Fibroblast of skin of right quadriceps (primary cell): ENCODE data around the gene PADI2.

Source experiments
- DNase-seq: peaks from one replicate; pipeline ENCODE4 v3.0.0-alpha.2; 2013

PADI2 gene

DNA sequence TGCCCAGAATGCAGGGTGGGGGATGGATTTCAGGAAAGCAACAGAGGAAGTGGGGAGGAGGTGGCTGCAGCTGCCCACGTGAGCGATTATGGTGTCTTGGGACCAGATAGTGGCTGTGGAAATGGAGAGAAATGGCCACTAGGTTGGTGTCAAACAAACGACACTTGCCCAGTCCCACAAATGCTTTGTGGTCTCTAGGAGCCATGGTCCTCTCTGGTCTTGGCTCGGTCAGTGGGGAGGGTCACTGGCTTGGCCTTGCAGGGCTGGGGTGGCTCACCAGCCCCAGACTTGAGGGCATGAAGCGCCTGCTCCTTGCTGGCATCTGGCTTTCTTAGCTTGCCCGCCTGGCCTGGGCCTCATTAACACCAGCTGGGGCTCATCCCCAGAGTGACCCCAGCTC, 7.2 kb downstream of the PADI2 start:
- no peak for DNase-seq

- DNase-seq: no peak
Measured at GRCh38 chr1:17110555-17110926, 8.7 kb downstream of the PADI2 start.

GRCh38 chr1:17109892-17110554, 9.2 kb downstream of the PADI2 start:
- no peak for DNase-seq

DNA sequence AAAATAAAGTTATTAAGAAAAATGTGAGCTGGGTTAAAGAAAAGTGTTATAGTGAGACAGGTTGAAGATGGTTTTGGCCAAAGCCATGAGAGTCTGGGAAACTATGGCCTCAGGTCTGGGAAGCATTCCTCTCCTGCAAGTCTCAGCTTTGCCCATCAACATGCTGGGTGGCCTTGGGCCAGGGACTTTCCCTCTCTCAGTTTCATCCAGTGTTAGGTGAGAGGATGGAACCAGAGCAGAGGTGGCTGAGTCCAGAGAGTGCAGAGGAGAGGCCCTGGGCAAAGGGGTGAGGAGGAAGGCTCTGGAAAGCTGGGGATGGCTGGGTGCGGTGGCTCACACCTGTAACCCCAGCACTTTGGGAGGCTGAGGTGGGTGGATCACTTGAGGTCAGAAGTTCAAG, 10.5 kb downstream of the PADI2 start:
- DNase-seq: no peak

DNA sequence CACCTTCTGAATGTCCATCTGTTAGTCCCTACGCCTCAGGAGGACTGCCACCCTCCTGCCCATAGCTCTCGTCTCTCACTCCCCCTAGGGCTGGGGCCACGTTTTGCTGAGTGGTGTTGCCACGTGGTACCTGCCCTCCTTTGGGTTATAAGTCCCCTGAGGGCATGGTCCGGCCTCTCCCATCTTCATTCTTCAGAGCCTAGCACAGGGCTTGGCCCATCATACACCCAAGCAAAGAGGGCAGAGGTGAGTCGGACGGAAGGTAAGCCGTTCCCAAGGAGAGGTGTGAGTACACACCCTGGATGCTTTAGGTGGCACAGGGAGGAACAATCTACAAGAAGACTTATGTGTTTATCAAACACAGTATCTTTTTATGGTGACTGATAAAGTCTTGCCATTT, 10.9 kb downstream of the PADI2 start:
- DNase-seq: no peak

GRCh38 chr1:17104782-17105181, 14.5 kb downstream of the PADI2 start:
- no peak for DNase-seq

- no peak for DNase-seq
Measured at GRCh38 chr1:17102232-17102631, 17.0 kb downstream of the PADI2 start.

GRCh38 chr1:17101261-17101660, 18.0 kb downstream of the PADI2 start:
- DNase-seq: no peak

DNA sequence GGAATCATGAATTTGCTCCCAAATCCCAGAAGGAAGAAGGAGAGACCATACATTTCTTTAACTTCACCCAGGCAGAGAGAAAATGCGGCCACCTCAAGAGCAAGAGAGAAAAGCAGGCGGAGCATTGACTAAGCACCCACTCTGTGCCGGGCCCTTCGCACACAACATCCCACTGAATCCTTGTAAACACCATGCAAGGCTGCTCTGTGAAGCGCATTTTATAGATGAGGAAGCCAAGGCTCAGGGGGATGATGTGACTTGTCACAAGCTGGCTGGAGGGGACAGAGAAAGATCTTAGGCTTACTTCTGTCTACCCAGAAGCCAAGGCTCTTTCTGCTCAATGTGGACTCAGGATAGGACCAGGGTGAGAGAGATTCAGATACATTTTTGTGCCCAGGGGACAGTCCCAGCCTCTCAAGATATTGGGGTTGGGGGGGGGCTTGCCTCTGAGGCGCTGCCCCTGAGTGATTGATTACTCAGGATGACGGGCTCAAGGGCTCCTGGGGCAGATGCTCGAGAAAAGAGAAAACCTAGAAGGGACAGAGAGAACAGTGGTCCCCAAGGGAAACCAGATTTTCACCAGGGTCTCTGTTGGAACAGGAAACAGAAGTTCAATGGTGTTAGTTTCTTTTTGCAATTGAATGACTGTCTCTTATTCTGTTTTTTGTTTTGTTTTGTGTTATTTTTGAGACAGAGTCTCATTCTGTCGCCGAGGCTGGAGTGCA, 19.5 kb downstream of the PADI2 start:
- no peak for DNase-seq

- DNase-seq: no peak
Measured at GRCh38 chr1:17098446-17099317, 20.6 kb downstream of the PADI2 start.

- no peak for DNase-seq
Measured at GRCh38 chr1:17097787-17098186, 21.5 kb downstream of the PADI2 start.

DNA sequence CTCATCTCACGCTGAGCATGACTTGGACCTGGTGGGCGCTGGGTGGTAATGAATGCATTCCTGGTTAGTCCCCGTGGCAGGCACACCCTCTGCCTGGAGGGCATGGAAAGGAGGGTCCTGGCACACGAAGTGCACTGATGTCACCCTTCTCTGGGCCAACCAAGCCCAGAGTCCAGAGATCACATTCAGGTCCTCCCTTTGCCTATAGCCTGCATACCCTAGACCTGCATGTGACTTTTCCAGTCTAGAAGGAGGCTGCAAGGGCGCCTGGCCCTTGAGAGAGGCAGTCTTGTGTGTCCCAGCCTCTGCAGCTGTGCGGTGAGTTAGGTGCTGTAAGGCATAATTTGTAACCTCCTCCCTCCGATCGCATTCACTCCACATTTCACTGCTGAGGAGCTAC, 22.1 kb downstream of the PADI2 start:
- DNase-seq: no peak

- no peak for DNase-seq
Measured at GRCh38 chr1:17096584-17096983, 22.7 kb downstream of the PADI2 start.

DNA sequence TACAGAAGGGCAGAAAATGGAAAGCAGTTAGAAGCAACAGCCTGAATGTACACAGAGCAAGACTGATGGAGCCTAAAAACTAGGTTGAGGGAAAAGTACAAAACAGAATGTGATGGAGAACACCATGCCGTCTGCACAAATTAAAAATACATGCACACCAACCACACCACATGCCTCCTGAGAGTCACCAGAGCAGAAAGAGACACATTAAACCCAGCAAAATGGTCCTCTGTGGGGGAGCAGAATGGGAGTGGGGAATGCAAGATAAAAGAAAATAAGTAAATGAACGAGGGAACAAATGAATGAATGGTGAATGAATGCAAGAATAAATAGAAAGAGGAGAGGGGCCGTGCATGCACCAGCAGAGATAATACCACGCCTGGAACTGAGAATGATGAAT, 24.1 kb downstream of the PADI2 start:
- DNase-seq: no peak

DNA sequence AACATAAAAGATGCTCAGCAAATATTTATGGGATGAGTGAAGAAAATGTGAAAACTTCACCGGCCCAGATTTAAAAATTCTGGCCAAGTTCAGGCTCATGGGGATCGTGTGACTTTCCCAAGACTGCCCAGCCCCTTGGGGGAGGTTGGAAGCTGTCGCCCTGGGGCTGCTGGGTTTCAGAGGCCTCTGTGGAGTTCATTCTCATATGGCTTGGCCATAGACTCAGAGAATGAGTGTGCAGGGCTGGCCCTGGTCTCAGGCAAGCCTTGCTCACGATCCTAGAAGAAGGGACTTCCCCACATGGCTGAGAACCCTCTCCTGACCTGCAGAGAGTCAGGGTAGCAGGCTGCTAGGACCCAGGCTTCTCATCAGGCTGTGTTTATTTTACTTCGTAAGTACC, 24.6 kb downstream of the PADI2 start:
- DNase-seq: no peak

DNA sequence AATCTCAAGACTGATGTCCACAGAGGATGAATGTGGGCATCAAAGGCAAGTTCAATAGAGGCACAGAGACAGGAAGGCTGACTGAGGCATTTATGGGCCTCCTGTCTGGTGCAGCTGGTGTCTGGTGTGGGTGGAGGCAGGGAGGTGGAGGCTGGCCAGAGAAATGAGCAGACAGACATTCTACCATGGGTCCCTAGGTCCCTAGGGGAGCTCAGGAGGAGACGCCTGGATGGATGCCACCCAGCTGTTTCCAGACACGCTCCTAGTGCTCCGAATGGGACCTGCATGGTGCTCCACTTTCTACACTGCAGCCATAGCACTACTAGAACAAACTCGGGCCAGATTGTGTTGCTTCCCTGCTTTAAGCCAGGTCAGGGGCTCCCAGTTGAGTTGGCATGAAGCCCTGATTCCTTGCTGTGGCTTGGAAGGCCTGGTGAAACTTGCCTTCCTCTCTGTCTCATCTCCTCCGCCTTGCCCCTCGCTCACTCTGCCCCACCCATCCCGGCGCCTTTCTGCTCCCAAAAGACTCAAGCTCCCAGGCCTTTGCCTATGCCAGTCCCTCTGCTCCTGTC, 25.3 kb downstream of the PADI2 start:
- DNase-seq: no peak

DNA sequence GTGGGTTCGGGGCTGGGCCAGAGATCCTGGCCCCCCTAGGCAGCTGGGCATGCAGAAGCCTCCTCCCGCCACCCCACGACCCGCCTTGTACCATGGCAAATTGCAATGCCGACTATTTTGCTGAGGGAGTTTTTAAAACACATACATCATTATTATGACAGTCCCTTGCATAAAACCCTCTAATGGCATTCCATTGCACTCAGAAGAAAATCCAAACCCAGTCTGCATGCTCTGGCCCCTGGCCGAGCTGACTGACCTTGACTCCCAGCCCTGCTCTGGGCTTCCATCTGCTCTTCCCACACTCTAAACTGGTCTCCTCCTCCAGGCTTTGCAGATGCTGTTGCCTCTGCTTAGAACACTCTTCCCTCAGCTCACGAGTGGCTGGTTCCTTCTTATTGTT, 28.0 kb downstream of the PADI2 start:
- no peak for DNase-seq

GRCh38 chr1:17089506-17089905, 29.7 kb downstream of the PADI2 start:
- DNase-seq: no peak

- DNase-seq: no peak
Measured at GRCh38 chr1:17086751-17087150, 32.5 kb downstream of the PADI2 start.

GRCh38 chr1:17084787-17085186, 34.5 kb downstream of the PADI2 start:
- DNase-seq: no peak

GRCh38 chr1:17082761-17083160, 36.5 kb downstream of the PADI2 start:
- DNase-seq: no peak

GRCh38 chr1:17081439-17081838, 37.8 kb downstream of the PADI2 start:
- DNase-seq: no peak

DNA sequence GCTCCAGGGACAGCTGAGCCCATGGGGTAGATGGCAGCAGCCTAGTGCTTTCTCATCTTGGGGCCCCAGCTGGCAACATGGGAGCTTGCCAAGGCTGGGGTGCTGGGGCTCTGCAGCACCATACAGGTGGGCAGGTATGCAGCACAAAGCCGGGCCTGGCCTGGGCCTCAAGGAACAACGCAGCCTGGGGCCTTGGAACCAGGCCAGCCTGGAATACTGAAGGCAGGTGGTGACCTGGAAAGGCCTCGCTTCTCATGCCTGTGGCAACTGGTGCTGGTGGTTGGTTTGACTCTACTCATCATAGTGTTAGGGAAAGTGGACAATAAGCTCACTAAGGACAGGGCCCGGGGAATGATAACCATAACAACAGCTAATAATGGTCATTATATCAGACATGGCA, 38.4 kb downstream of the PADI2 start:
- DNase-seq: no peak
